Measurements from ENCODE around the gene CMYA5. TPM values are rescaled to one million over a fixed set of nuclear protein-coding genes. Genes with fewer than 3 reads are reported as not detected.
"Not testable (repeated sequence)": the region's sequence is repeated elsewhere in the genome, so short reads cannot be mapped to it uniquely, and the experiment has no call there.

Gene CMYA5
- total and polyA plus RNA-seq, 2 donors = 2.7 to 7.2 TPM

- no peak overlapping the region for H3K4me3 ChIP-seq (ENCODE audit: low read length in 2 of 2)
- 98% methylated on average over 5 of the region's 5 CpGs for WGBS
Observed at GRCh38 chr5:79772651-79773050, 83.0 kb downstream of the CMYA5 start.

GRCh38 chr5:79773612-79774011 is 84.0 kb downstream of the CMYA5 start:
- no peak for DNase-seq (ENCODE audit: low read depth in 6 of 9, low spot score in 9 of 9)
- peaks cover 0 to 4% of the 10 kb centered on the region in 2 donors for H3K4me1 ChIP-seq (ENCODE audit: control insufficient read depth in 2 of 2, insufficient read depth in 2 of 2, low read length in 2 of 2)
- H3K9me3 ChIP-seq (ENCODE audit: control insufficient read depth in 2 of 2, insufficient read depth in 1 of 2, low read length in 1 of 2) = peaks cover 0 to 11% of the 10 kb centered on the region in 2 donors
- H3K36me3 ChIP-seq (ENCODE audit: control insufficient read depth in 2 of 2, insufficient read depth in 2 of 2, low read length in 1 of 2) = no peaks in the 10 kb centered on the region
- no peak overlapping the region for H3K4me3 ChIP-seq (ENCODE audit: low read length in 2 of 2)
- WGBS = 95% methylated on average over 4 of the region's 4 CpGs
- no peaks in the 10 kb centered on the region for H3K27me3 ChIP-seq (ENCODE audit: control insufficient read depth in 2 of 2, insufficient read depth in 1 of 2, low read length in 1 of 2)
- H3K27ac ChIP-seq (ENCODE audit: low read depth in 1 of 2, low read length in 1 of 2) = no peak overlapping the region

More at GRCh38 chr5:79772651-79773050, 83.0 kb downstream of the CMYA5 start:
- Histone ChIP-seq H3K9me3 (ENCODE audit: control insufficient read depth in 2 of 2, insufficient read depth in 1 of 2, low read length in 1 of 2) (peaks cover 0 to 11% of the 10 kb centered on the region in 2 donors), H3K36me3 (ENCODE audit: control insufficient read depth in 2 of 2, insufficient read depth in 2 of 2, low read length in 1 of 2) (no peaks in the 10 kb centered on the region), H3K4me1 (ENCODE audit: control insufficient read depth in 2 of 2, insufficient read depth in 2 of 2, low read length in 2 of 2) (peaks cover 0 to 4% of the 10 kb centered on the region in 2 donors), H3K27me3 (ENCODE audit: control insufficient read depth in 2 of 2, insufficient read depth in 1 of 2, low read length in 1 of 2) (no peaks in the 10 kb centered on the region), H3K27ac (ENCODE audit: low read depth in 1 of 2, low read length in 1 of 2) (no peak overlapping the region)
- DNase-seq (ENCODE audit: low read depth in 6 of 9, low spot score in 9 of 9) = no peak

- peaks cover 0 to 4% of the 10 kb centered on the region in 2 donors for H3K4me1 ChIP-seq (ENCODE audit: control insufficient read depth in 2 of 2, insufficient read depth in 2 of 2, low read length in 2 of 2)
- DNase-seq (ENCODE audit: low read depth in 6 of 9, low spot score in 9 of 9) = peak in 6 of 9 donors; percentile 4 to 49 (median 13)
- H3K36me3 ChIP-seq (ENCODE audit: control insufficient read depth in 2 of 2, insufficient read depth in 2 of 2, low read length in 1 of 2) = no peaks in the 10 kb centered on the region
- no peak overlapping the region for H3K27ac ChIP-seq (ENCODE audit: low read depth in 1 of 2, low read length in 1 of 2)
- H3K9me3 ChIP-seq (ENCODE audit: control insufficient read depth in 2 of 2, insufficient read depth in 1 of 2, low read length in 1 of 2) = peaks cover 0 to 11% of the 10 kb centered on the region in 2 donors
- H3K27me3 ChIP-seq (ENCODE audit: control insufficient read depth in 2 of 2, insufficient read depth in 1 of 2, low read length in 1 of 2) = no peaks in the 10 kb centered on the region
- WGBS = 86% methylated on average over 13 of the region's 13 CpGs
- H3K4me3 ChIP-seq (ENCODE audit: low read length in 2 of 2) = no peak overlapping the region
Observed at GRCh38 chr5:79774171-79774854, 84.7 kb downstream of the CMYA5 start.

GRCh38 chr5:79774855-79775237 is 85.2 kb downstream of the CMYA5 start:
- H3K9me3 ChIP-seq (ENCODE audit: control insufficient read depth in 2 of 2, insufficient read depth in 1 of 2, low read length in 1 of 2) = peaks cover 0 to 7% of the 10 kb centered on the region in 2 donors
- DNase-seq (ENCODE audit: low read depth in 6 of 9, low spot score in 9 of 9) = no peak
- WGBS = 95% methylated on average over 4 of the region's 4 CpGs
- no peaks in the 10 kb centered on the region for H3K36me3 ChIP-seq (ENCODE audit: control insufficient read depth in 2 of 2, insufficient read depth in 2 of 2, low read length in 1 of 2)
- no peak overlapping the region for H3K4me3 ChIP-seq (ENCODE audit: low read length in 2 of 2)
- H3K27ac ChIP-seq (ENCODE audit: low read depth in 1 of 2, low read length in 1 of 2) = no peak overlapping the region
- H3K4me1 ChIP-seq (ENCODE audit: control insufficient read depth in 2 of 2, insufficient read depth in 2 of 2, low read length in 2 of 2) = peaks cover 0 to 4% of the 10 kb centered on the region in 2 donors
- no peaks in the 10 kb centered on the region for H3K27me3 ChIP-seq (ENCODE audit: control insufficient read depth in 2 of 2, insufficient read depth in 1 of 2, low read length in 1 of 2)

- not testable (repeated sequence) for H3K4me1 ChIP-seq (ENCODE audit: control insufficient read depth in 2 of 2, insufficient read depth in 2 of 2, low read length in 2 of 2); DNase-seq (ENCODE audit: low read depth in 6 of 9, low spot score in 9 of 9); H3K27me3 ChIP-seq (ENCODE audit: control insufficient read depth in 2 of 2, insufficient read depth in 1 of 2, low read length in 1 of 2); H3K36me3 ChIP-seq (ENCODE audit: control insufficient read depth in 2 of 2, insufficient read depth in 2 of 2, low read length in 1 of 2); H3K27ac ChIP-seq (ENCODE audit: low read depth in 1 of 2, low read length in 1 of 2); H3K9me3 ChIP-seq (ENCODE audit: control insufficient read depth in 2 of 2, insufficient read depth in 1 of 2, low read length in 1 of 2); H3K4me3 ChIP-seq (ENCODE audit: low read length in 2 of 2)
- WGBS = 86% methylated on average over 14 of the region's 14 CpGs
Observed at GRCh38 chr5:79784741-79785140, 95.1 kb downstream of the CMYA5 start.

- Histone ChIP-seq H3K4me3 (ENCODE audit: low read length in 2 of 2) (no peak overlapping the region), H3K27me3 (ENCODE audit: control insufficient read depth in 2 of 2, insufficient read depth in 1 of 2, low read length in 1 of 2) (no peaks in the 10 kb centered on the region), H3K36me3 (ENCODE audit: control insufficient read depth in 2 of 2, insufficient read depth in 2 of 2, low read length in 1 of 2) (no peaks in the 10 kb centered on the region), H3K4me1 (ENCODE audit: control insufficient read depth in 2 of 2, insufficient read depth in 2 of 2, low read length in 2 of 2) (no peaks in the 10 kb centered on the region), H3K27ac (ENCODE audit: low read depth in 1 of 2, low read length in 1 of 2) (no peak overlapping the region), H3K9me3 (ENCODE audit: control insufficient read depth in 2 of 2, insufficient read depth in 1 of 2, low read length in 1 of 2) (no peaks in the 10 kb centered on the region)
- 95% methylated on average over 4 of the region's 4 CpGs for WGBS
- DNase-seq (ENCODE audit: low read depth in 6 of 9, low spot score in 9 of 9) = no peak
Observed at GRCh38 chr5:79785983-79786382, 96.3 kb downstream of the CMYA5 start.

- WGBS = 96% methylated on average over 1 of the region's 1 CpG
- Histone ChIP-seq H3K9me3 (ENCODE audit: control insufficient read depth in 2 of 2, insufficient read depth in 1 of 2, low read length in 1 of 2) (no peaks in the 10 kb centered on the region), H3K27me3 (ENCODE audit: control insufficient read depth in 2 of 2, insufficient read depth in 1 of 2, low read length in 1 of 2) (no peaks in the 10 kb centered on the region), H3K27ac (ENCODE audit: low read depth in 1 of 2, low read length in 1 of 2) (no peak overlapping the region), H3K36me3 (ENCODE audit: control insufficient read depth in 2 of 2, insufficient read depth in 2 of 2, low read length in 1 of 2) (no peaks in the 10 kb centered on the region), H3K4me1 (ENCODE audit: control insufficient read depth in 2 of 2, insufficient read depth in 2 of 2, low read length in 2 of 2) (no peaks in the 10 kb centered on the region), H3K4me3 (ENCODE audit: low read length in 2 of 2) (no peak overlapping the region)
- no peak for DNase-seq (ENCODE audit: low read depth in 6 of 9, low spot score in 9 of 9)
Observed at GRCh38 chr5:79787448-79787847, 97.8 kb downstream of the CMYA5 start.

- H3K4me3 ChIP-seq (ENCODE audit: low read length in 2 of 2) = no peak overlapping the region
- no peaks in the 10 kb centered on the region for H3K9me3 ChIP-seq (ENCODE audit: control insufficient read depth in 2 of 2, insufficient read depth in 1 of 2, low read length in 1 of 2)
- 59% methylated on average over 3 of the region's 3 CpGs for WGBS
Observed at GRCh38 chr5:79791843-79792242, 102.2 kb downstream of the CMYA5 start.

GRCh38 chr5:79792463-79792862 is 102.8 kb downstream of the CMYA5 start:
- no peak for DNase-seq (ENCODE audit: low read depth in 6 of 9, low spot score in 9 of 9)
- no peaks in the 10 kb centered on the region for H3K9me3 ChIP-seq (ENCODE audit: control insufficient read depth in 2 of 2, insufficient read depth in 1 of 2, low read length in 1 of 2)
- no peak overlapping the region for H3K4me3 ChIP-seq (ENCODE audit: low read length in 2 of 2)
- H3K4me1 ChIP-seq (ENCODE audit: control insufficient read depth in 2 of 2, insufficient read depth in 2 of 2, low read length in 2 of 2) = no peaks in the 10 kb centered on the region
- H3K36me3 ChIP-seq (ENCODE audit: control insufficient read depth in 2 of 2, insufficient read depth in 2 of 2, low read length in 1 of 2) = no peaks in the 10 kb centered on the region
- H3K27ac ChIP-seq (ENCODE audit: low read depth in 1 of 2, low read length in 1 of 2) = no peak overlapping the region
- no peaks in the 10 kb centered on the region for H3K27me3 ChIP-seq (ENCODE audit: control insufficient read depth in 2 of 2, insufficient read depth in 1 of 2, low read length in 1 of 2)

More at GRCh38 chr5:79791843-79792242, 102.2 kb downstream of the CMYA5 start:
- H3K36me3 ChIP-seq (ENCODE audit: control insufficient read depth in 2 of 2, insufficient read depth in 2 of 2, low read length in 1 of 2) = no peaks in the 10 kb centered on the region
- no peak for DNase-seq (ENCODE audit: low read depth in 6 of 9, low spot score in 9 of 9)
- H3K4me1 ChIP-seq (ENCODE audit: control insufficient read depth in 2 of 2, insufficient read depth in 2 of 2, low read length in 2 of 2) = no peaks in the 10 kb centered on the region
- H3K27ac ChIP-seq (ENCODE audit: low read depth in 1 of 2, low read length in 1 of 2) = no peak overlapping the region
- no peaks in the 10 kb centered on the region for H3K27me3 ChIP-seq (ENCODE audit: control insufficient read depth in 2 of 2, insufficient read depth in 1 of 2, low read length in 1 of 2)
